OCI-LY7 (cell line): ENCODE results near the gene PLCB2.

Experiments
- CTCF ChIP-seq: fragments of 200-600 bp; sonication (generic); conservative IDR thresholded peaks from 2 replicates; pipeline ENCODE4 v1.5.1; 2014; ENCODE audit warnings: mild to moderate bottlenecking, antibody characterized with exemption, low read length, moderate library complexity, mixed read lengths
- EZH2phosphoT487 ChIP-seq: fragments of 200-600 bp; sonication (generic); IDR thresholded peaks from 2 replicates; pipeline ENCODE4 v1.6.1; 2018; ENCODE audit warnings: low read depth, borderline replicate concordance, mild to moderate bottlenecking, mixed run types, antibody characterized with exemption, low read length, moderate library complexity, mixed read lengths

GRCh38 chr15:40293905-40294895 lies 13.5 kb downstream of the PLCB2 start:
- no peak for TF ChIP-seq CTCF
- no peak for TF ChIP-seq EZH2phosphoT487
